Measurements from ENCODE around the gene HSD11B1. TPM values are rescaled to one million over a fixed set of nuclear protein-coding genes. Genes with fewer than 3 reads are reported as not detected.

Gene HSD11B1
- total RNA-seq, result 100 to 1,000 TPM; 281 to 749 (median 512) TPM
- long read RNA-seq, transcript HSD11B1-202 (6 exons, 1,405 nt), result major isoform, 288 of 313 reads
- long read RNA-seq, partial matches to known transcripts, result 21 of 313 reads
- long read RNA-seq, other reads (novel, unspliced or antisense), result 4 of 313 reads

- intact Hi-C loops (cut with DNase I), result no loop called here
- Histone ChIP-seq H3K9me3 (no peaks in the 10 kb centered on the region), H3K4me3 (peak within 1 kb of the TSS; percentile 33 to 73 (median 66)), H3K27ac (peak within 1 kb of the TSS; percentile 84 to 98 (median 98)), H3K4me1 (peaks cover 0 to 38% (median 11%) of the 10 kb centered on the region in 4 donors), H3K27me3 (no peaks in the 10 kb centered on the region), H3K36me3 (peaks cover 0 to 20% (median 4%) of the 10 kb centered on the region in 4 donors)
- TF ChIP-seq POLR2A (IDR thresholded peaks at IDR 0.05) (peak; percentile 96), CTCF (IDR thresholded peaks at IDR 0.05) (no peak)
- WGBS (ENCODE audit: insufficient coverage, low coverage, low lambda C conversion rate, missing lambda C conversion rate), result 11% methylated on average over 4 of the region's 6 CpGs
- ATAC-seq (peak; percentile 82 to 95 (median 90)), DNase-seq (peak; percentile 75 to 93 (median 88))
These were observed at the start of gene HSD11B1 for GRCh38 chr1:209704584-209704983. HSD11B1 (plus strand) TSS chr1:209704846; CDS start chr1:209704943, 97 bp downstream.

GRCh38 chr1:209655411-209656231 is 49.0 kb upstream of the HSD11B1 start:
- H3K36me3 ChIP-seq, result no peaks in the 10 kb centered on the region
- WGBS (ENCODE audit: insufficient coverage, low coverage, low lambda C conversion rate, missing lambda C conversion rate), result 63% methylated on average over 5 of the region's 9 CpGs
- TF ChIP-seq CTCF (IDR thresholded peaks at IDR 0.05) (no peak), POLR2A (IDR thresholded peaks at IDR 0.05) (no peak)
- peaks cover 0 to 61% (median 30%) of the 10 kb centered on the region in 4 donors for H3K4me1 ChIP-seq
- peak in 2 of 4 donors; percentile 1 to 23 for ATAC-seq
- intact Hi-C loops (cut with DNase I), result no loop called here
- no peaks in the 10 kb centered on the region for H3K9me3 ChIP-seq
- DNase-seq, result peak in 1 of 3 donors; percentile 38
- no peaks in the 10 kb centered on the region for H3K27me3 ChIP-seq
- H3K4me3 ChIP-seq, result no peak overlapping the region
- H3K27ac ChIP-seq, result no peak overlapping the region

- ATAC-seq, result peak; percentile 63 to 78 (median 68)
- peak overlapping the region; percentile 21 to 45 (median 24) for H3K27ac ChIP-seq
- peak; percentile 3 for TF ChIP-seq POLR2A (IDR thresholded peaks at IDR 0.05)
- TF ChIP-seq CTCF (IDR thresholded peaks at IDR 0.05), result no peak
- intact Hi-C loops (cut with DNase I), result no loop called here
- H3K4me3 ChIP-seq, result no peak overlapping the region
- H3K27me3 ChIP-seq, result no peaks in the 10 kb centered on the region
- H3K9me3 ChIP-seq, result no peaks in the 10 kb centered on the region
- H3K36me3 ChIP-seq, result no peaks in the 10 kb centered on the region
- DNase-seq, result peak; percentile 75 to 82 (median 80)
- H3K4me1 ChIP-seq, result peaks cover 0 to 75% (median 37%) of the 10 kb centered on the region in 4 donors
- 21% methylated on average over 4 of the region's 9 CpGs for WGBS (ENCODE audit: insufficient coverage, low coverage, low lambda C conversion rate, missing lambda C conversion rate)
These were observed 47.3 kb upstream of the HSD11B1 start for GRCh38 chr1:209657140-209657879.

GRCh38 chr1:209657918-209658317 is 46.7 kb upstream of the HSD11B1 start:
- no peaks in the 10 kb centered on the region for H3K36me3 ChIP-seq
- no peaks in the 10 kb centered on the region for H3K27me3 ChIP-seq
- TF ChIP-seq POLR2A (IDR thresholded peaks at IDR 0.05) (no peak), CTCF (IDR thresholded peaks at IDR 0.05) (no peak)
- intact Hi-C loops (cut with DNase I), result no loop called here
- ATAC-seq (peak in 3 of 4 donors; percentile 0 to 4 (median 1)), DNase-seq (no peak)
- 41% methylated on average over 2 of the region's 5 CpGs for WGBS (ENCODE audit: insufficient coverage, low coverage, low lambda C conversion rate, missing lambda C conversion rate)
- peaks cover 0 to 76% (median 38%) of the 10 kb centered on the region in 4 donors for H3K4me1 ChIP-seq
- H3K4me3 ChIP-seq, result no peak overlapping the region
- peak overlapping the region in 2 of 3 donors; percentile 24 to 45 for H3K27ac ChIP-seq
- H3K9me3 ChIP-seq, result no peaks in the 10 kb centered on the region
